ENCODE data around the gene YBX1.
A peak's percentile ranks its signal among the peaks of the same experiment; 100 is the strongest.
"Not testable (repeated sequence)": the region's sequence is repeated elsewhere in the genome, so short reads cannot be mapped to it uniquely, and the experiment has no call there.

The YBX1 gene

DNA sequence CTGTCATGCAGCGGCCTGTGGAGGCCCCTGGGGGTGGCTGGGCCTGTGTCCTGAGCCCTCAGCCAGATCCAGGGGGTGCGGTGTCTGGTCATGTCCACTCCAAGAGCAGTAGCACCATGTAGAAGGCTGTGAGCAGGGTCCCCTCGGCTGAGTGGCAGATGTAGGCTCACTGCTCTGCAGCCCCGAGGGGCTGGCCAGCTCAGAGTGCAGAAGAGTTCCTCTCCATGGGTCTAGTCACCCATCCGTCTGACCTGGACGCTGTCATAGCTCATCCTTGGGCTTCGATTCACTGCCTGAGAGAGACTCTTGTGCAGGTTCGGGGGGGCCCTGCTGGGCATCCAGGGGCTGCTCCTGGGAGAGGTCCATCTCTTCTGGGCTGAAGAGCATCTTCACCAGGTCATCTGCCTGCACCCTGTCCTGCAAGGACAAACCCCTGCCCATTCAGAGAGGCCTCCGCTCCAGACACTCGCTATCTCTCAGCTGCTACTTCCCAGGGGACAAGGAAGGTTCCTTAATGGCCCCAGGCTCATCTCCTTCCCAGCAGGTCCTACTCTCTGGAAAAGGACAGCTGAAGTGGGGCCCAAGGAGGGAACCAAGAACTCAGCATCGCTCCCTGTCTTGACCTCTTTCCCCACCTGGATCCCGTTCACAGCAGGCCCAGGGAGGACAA, 64.4 kb downstream of the YBX1 start:
- TF ChIP-seq, protein P1, sequence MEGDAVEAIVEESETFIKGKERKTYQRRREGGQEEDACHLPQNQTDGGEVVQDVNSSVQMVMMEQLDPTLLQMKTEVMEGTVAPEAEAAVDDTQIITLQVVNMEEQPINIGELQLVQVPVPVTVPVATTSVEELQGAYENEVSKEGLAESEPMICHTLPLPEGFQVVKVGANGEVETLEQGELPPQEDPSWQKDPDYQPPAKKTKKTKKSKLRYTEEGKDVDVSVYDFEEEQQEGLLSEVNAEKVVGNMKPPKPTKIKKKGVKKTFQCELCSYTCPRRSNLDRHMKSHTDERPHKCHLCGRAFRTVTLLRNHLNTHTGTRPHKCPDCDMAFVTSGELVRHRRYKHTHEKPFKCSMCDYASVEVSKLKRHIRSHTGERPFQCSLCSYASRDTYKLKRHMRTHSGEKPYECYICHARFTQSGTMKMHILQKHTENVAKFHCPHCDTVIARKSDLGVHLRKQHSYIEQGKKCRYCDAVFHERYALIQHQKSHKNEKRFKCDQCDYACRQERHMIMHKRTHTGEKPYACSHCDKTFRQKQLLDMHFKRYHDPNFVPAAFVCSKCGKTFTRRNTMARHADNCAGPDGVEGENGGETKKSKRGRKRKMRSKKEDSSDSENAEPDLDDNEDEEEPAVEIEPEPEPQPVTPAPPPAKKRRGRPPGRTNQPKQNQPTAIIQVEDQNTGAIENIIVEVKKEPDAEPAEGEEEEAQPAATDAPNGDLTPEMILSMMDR (conservative IDR thresholded peaks at IDR 0.05), result no peak
- H3K27ac ChIP-seq, result no peak overlapping the region

DNA sequence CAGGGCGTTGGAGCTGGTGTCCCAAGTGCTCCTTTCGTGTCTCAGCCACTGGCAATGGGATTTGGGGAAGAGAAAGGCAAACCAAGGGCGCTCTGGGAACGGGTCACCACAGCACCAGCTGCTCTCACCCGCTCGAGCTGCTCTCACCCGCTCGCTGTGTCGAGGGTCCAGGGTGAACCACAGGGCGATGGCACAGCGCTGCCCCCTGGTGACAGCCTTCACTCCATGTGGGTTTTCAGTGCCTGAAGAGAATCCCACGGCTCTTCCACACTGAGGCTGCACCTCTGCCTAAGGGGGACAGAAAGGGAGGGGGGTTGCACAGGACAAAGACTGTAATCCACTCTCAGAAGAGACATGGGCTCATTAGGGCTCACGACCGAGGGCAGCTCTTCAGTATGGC, 64.9 kb downstream of the YBX1 start:
- no peak overlapping the region for H3K27ac ChIP-seq
- TF ChIP-seq, protein P1 (conservative IDR thresholded peaks at IDR 0.05), result peak; percentile 75

DNA sequence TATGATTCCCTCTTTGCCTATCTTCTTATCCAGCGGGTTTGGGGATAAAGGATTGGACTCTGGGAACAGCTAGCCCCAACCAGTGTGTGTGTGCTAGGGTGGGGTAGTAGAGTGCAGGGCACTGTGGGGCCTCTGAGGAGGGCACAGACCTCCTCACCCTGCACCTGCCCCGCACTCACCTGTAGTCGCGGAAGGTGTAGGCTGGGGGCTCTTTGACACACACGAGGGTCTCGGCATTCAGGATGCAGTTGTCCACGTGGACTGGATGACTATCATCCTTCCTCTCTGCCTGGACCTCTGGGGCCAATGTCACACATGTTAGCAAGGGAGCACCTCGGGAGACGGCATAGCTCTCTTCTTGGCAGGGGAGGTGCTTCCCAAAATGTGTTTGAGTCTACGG, 65.8 kb downstream of the YBX1 start:
- TF ChIP-seq, protein P1 (conservative IDR thresholded peaks at IDR 0.05), result no peak
- no peak overlapping the region for H3K27ac ChIP-seq

DNA sequence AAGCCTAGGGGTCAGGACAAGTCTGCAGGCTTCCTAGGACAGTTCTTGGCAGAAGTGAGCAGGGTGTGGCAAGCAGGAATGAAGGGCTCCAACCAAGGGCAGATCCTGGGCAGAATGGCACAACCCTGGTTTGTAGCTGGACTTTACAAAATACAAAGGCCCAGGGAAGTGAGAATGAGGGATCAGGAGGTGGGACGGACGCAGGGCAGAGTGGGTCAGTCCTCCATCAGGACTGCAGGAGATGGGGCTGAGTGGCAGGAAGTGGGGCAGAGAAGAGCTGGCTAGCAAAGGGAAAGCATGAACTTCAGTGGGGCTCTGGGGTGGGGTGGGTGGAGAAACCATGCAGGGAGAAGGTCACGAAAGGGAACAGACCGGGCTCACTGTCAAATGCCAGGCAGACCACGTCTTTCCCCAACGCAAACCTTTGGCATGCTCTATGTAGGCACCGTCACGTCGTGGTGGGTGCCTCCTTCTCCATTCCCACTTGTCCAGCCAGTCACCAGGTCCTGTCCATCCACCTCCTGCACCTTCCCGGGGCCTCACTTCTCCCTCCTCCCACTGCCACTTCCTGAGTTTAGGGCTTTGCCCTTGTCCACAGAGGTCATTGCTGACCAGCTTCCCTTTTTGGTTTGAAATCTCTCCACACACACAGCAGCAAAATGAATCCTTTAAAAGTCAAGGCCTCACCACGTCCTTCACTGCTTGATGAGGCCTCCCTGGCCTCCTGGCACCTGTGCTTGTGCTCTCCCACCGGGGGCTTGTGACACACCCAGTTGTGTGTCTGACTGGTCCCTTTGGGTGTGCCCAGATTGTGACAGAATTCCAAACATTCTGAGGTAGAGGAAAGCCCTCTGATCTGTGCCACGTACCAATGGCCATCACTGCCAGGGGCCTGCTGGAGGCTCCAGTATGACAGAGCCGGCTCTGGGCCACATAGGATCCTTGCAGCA, 66.5 kb downstream of the YBX1 start:
- H3K27ac ChIP-seq, result no peak overlapping the region

DNA sequence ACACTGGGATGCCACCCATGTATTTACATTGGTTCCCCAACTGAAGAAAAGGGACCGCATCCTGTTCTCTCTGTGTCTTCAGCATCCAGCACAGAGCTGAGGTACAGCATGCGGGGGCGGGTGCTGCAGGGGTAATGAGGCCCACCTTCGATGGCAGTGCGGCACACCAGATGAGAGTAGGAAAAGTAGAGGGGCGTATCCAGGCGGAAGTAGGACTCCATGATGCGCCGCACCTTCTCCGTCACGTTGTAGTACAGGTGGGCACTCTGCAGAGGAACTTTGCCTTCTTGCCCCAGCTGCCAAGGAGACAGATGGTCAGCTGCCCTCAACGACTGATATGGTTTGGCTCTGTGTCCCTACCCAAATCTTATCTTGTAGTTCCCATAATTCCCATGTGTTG, 67.8 kb downstream of the YBX1 start:
- H3K27ac ChIP-seq, result no peak overlapping the region
- TF ChIP-seq, protein P1 (conservative IDR thresholded peaks at IDR 0.05), result no peak

More for the DNA sequence above, 66.5 kb downstream of the YBX1 start:
- TF ChIP-seq, protein P1 (conservative IDR thresholded peaks at IDR 0.05), result no peak

DNA sequence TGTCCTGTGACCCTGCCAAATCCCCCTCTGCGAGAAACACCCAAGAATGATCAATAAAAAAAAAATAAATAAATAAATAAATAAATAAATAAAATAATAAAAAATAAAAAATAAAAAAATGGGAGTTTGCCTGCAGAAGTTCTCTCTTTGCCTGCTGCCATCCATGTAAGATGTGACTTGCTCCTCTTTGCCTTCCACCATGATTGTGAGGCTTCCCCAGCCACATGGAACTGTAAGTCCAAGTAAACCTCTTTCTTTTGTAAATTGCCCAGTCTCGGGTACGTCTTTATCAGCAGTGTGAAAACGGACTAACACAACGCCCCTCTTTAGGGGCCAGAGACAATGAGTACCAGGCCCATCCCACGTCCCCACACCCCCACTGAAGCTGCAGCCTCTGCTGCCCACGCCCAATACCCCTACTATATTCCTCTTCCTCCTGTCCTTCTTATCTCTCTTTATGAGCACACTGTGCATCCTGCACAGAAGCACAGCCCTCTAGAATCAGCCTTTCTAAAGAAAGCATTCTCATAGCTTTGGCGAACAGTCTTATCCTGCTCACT, 69.4 kb downstream of the YBX1 start:
- not testable (repeated sequence) for H3K27ac ChIP-seq

DNA sequence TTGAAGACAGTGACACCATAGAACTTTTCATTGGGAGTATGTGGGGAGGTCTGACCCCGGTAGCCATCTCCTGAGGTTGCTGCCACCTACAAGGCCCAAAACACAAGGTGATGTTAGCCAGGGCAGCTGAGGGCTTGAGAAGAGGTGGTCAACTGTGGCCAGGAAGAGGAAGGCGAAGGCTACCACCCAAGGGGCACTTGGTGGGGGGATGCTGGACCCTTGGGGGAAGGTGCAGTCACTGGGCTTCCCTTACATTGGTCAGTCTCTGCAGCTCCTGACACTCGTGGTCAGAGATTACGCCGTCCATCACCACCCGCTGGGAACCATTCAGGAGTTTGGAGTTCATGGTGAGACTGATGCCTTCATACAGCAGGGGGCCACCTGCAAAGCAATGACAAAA, 70.1 kb downstream of the YBX1 start:
- TF ChIP-seq, protein P1 (conservative IDR thresholded peaks at IDR 0.05), result no peak
- H3K27ac ChIP-seq, result no peak overlapping the region
